VCaP (cell line): ENCODE results near the gene NAXD.

Experiments used
- H3K27ac ChIP-seq: fragments of 450-650 bp; 2 replicates; pipeline ENCODE4 v1.5.1; 2017
- CTCF ChIP-seq: fragments of 450-650 bp; conservative IDR thresholded peaks from 2 replicates; pipeline ENCODE4 v1.5.1; 2017; ENCODE audit warnings: mild to moderate bottlenecking, moderate library complexity

Gene NAXD

GRCh38 chr13:110616103-110617101 is 1.1 kb downstream of the NAXD start:
- peak overlapping the region; percentile 94 for H3K27ac ChIP-seq
- peak; percentile 87 for TF ChIP-seq CTCF

- peak overlapping the region; percentile 94 for H3K27ac ChIP-seq
- no peak for TF ChIP-seq CTCF
These were observed 2.2 kb downstream of the NAXD start for GRCh38 chr13:110617321-110618072.

- TF ChIP-seq CTCF: no peak; the same call in 1 of the 2 replicates
- peak overlapping the region; percentile 94 for H3K27ac ChIP-seq
These were observed 2.8 kb downstream of the NAXD start for GRCh38 chr13:110618167-110618566.

- TF ChIP-seq CTCF: no peak
- H3K27ac ChIP-seq: peak overlapping the region; percentile 94
These were observed 3.4 kb downstream of the NAXD start for GRCh38 chr13:110618780-110619179.

GRCh38 chr13:110620596-110620995 is 5.3 kb downstream of the NAXD start:
- H3K27ac ChIP-seq: peak overlapping the region; percentile 94
- TF ChIP-seq CTCF: no peak

GRCh38 chr13:110624766-110625756 is 9.7 kb downstream of the NAXD start:
- H3K27ac ChIP-seq: peak overlapping the region; percentile 89
- no peak for TF ChIP-seq CTCF
